Coronary artery (tissue), 2 donors: ENCODE measurements around the gene ZNF101.

Experiments used
- DNase-seq: peaks from one replicate; pipeline ENCODE4 v3.0.0-alpha.2; 2017; ENCODE audit warnings: low spot score
- H3K27ac ChIP-seq, 2 donors: fragments of 200-600 bp; sonication (generic); one replicate each; pipeline ENCODE4 v1.5.1; 2016 to 2019
- H3K4me3 ChIP-seq: fragments of 200-600 bp; sonication (generic); 2 replicates; pipeline ENCODE4 v1.5.1; 2016; ENCODE audit warnings: mild to moderate bottlenecking, moderate library complexity
- CTCF ChIP-seq: fragments of 200-600 bp; sonication (generic); IDR thresholded peaks from one replicate; pipeline ENCODE4 v1.5.1; 2019; ENCODE audit warnings: antibody characterized with exemption

ZNF101 gene

DNA sequence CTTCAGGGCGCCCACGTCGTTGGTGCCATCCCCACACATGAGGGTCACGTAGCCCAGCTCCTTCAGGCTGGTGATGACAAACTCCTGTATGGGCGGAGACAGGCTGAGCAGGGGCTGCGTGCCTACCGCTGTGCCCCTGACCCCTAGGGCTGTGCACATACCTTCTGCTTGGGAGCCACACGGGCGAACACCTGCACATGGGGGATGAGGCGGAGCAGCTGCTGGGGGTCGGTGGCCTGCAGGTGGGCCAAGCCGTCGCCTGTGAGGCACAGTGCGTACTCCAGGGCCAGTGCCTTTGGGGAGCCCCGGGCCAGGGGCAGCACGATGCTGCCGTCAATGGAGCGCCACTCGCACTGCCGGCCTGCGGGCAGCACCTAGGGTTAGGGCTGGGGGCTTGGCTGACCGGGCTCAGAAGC lies 19.1 kb upstream of the ZNF101 start:
- no peak overlapping the region for H3K27ac ChIP-seq
- no peak for TF ChIP-seq CTCF
- no peak for DNase-seq
- no peak overlapping the region for H3K4me3 ChIP-seq

- DNase-seq, result no peak
- no peak overlapping the region for H3K4me3 ChIP-seq
- H3K27ac ChIP-seq, result no peak overlapping the region
- TF ChIP-seq CTCF, result no peak
Measured at GRCh38 chr19:19650331-19650730, 18.3 kb upstream of the ZNF101 start.

DNA sequence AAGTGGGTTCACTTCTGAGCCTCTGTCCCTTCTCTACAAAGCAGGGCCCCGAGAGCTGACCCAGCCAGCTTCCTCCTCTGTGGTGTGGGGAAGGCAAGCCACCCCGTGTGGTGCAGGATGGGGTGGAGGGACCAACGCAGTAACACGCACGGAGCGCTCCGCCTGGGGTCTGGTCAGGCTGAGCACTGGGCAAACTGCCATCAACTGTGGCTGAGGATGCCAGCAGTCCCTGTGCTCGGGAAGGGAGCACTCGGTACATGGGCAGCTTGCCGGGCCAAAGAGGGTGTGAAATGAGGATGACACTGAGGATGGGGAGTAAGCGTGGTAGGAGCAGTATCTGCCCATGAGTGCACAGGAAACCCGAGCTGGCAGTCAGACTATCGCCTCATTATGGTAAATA lies 17.6 kb upstream of the ZNF101 start:
- no peak overlapping the region for H3K4me3 ChIP-seq
- no peak for DNase-seq
- H3K27ac ChIP-seq, result no peak overlapping the region
- no peak for TF ChIP-seq CTCF

GRCh38 chr19:19652482-19653295 lies 15.9 kb upstream of the ZNF101 start:
- Histone ChIP-seq H3K27ac (no peak overlapping the region), H3K4me3 (no peak overlapping the region)
- DNase-seq, result no peak
- TF ChIP-seq CTCF, result no peak

GRCh38 chr19:19653597-19654147 lies 15.0 kb upstream of the ZNF101 start:
- Histone ChIP-seq H3K27ac (no peak overlapping the region), H3K4me3 (no peak overlapping the region)
- no peak for TF ChIP-seq CTCF
- DNase-seq, result no peak

- Histone ChIP-seq H3K27ac (no peak overlapping the region), H3K4me3 (no peak overlapping the region)
- TF ChIP-seq CTCF, result no peak
- no peak for DNase-seq
Measured at GRCh38 chr19:19654441-19654840, 14.2 kb upstream of the ZNF101 start.

GRCh38 chr19:19655051-19655594 lies 13.5 kb upstream of the ZNF101 start:
- H3K4me3 ChIP-seq, result no peak overlapping the region
- no peak overlapping the region for H3K27ac ChIP-seq
- TF ChIP-seq CTCF, result no peak
- DNase-seq, result no peak
